T-cell (primary cell): ENCODE results near the gene LRRC30. TPM values are rescaled to one million over a fixed set of nuclear protein-coding genes. Genes with fewer than 3 reads are reported as not detected.

Experiments
- ATAC-seq, 4 experiments: fragments of 200-7000 bp in 3 of 4; fragments of 150-1000 bp in 1 of 4; cut with Tn5 transposase; replicated peaks in 1 of 4; 1 replicate in 3 of 4; 2 replicates in 1 of 4; pipeline ENCODE4 v1.10.0; 2021; ENCODE audit warnings: moderate library complexity in 3 of 4, mild to moderate bottlenecking in 2 of 4, moderate number of reproducible peaks in 1 of 4
- CTCF ChIA-PET, 2 donors: fragments of 300-600 bp; sonication (Branson Sonifier 250); formaldehyde crosslinking; loops; one replicate each; lab custom pipeline; 2022; ENCODE audit warnings: antibody characterized with exemption in 2 of 2; lab: Charles Lee
- POLR2A ChIA-PET, 2 donors: fragments of 300-600 bp; sonication (Branson Sonifier 250); formaldehyde crosslinking; loops; one replicate each; lab custom pipeline; 2022; ENCODE audit warnings: antibody characterized with exemption in 2 of 2; lab: Charles Lee
- DNase-seq, 35 experiments: peaks; one replicate each; pipeline versions ENCODE4 v3.0.0 to v3.0.0-alpha.2; 2013 to 2023
- H3K27ac ChIP-seq: one replicate; pipeline ENCODE4 v1.5.1; 2013; ENCODE audit warnings: low read length
- H3K27me3 ChIP-seq, 2 experiments: replicated peaks in 1 of 2; 1 replicate in 1 of 2; 2 replicates in 1 of 2; pipeline versions ENCODE4 v1.6.1 to v1.7.0; 2013; ENCODE audit warnings: low read length in 1 of 2, mixed read lengths in 1 of 2; ENCODE audit not compliant: control insufficient read depth in 2 of 2, insufficient read depth in 2 of 2; ENCODE audit errors: extremely low read depth in 1 of 2
- H3K36me3 ChIP-seq, 2 donors: 1 replicate in 1 of 2; 2 replicates in 1 of 2; pipeline versions ENCODE4 v1.6.1 to v1.7.0; 2013; ENCODE audit warnings: low read length in 1 of 2; ENCODE audit not compliant: control insufficient read depth in 2 of 2, insufficient read depth in 1 of 2; ENCODE audit errors: extremely low read depth in 1 of 2
- H3K4me1 ChIP-seq, 2 experiments: 1 replicate in 1 of 2; 2 replicates in 1 of 2; pipeline versions ENCODE4 v1.6.1 to v1.7.0; 2013; ENCODE audit warnings: low read length in 2 of 2, mixed read lengths in 1 of 2; ENCODE audit not compliant: insufficient read depth in 2 of 2, control insufficient read depth in 1 of 2; ENCODE audit errors: extremely low read depth in 1 of 2
- H3K4me3 ChIP-seq, 2 donors: 1 replicate in 1 of 2; 2 replicates in 1 of 2; pipeline versions ENCODE4 v1.5.1 to v1.7.0; 2013; ENCODE audit warnings: mild to moderate bottlenecking in 2 of 2, low read length in 1 of 2, moderate library complexity in 1 of 2; ENCODE audit not compliant: control insufficient read depth in 1 of 2; ENCODE audit errors: extremely low read depth in 1 of 2
- H3K9me3 ChIP-seq: 2 replicates; pipeline ENCODE4 v1.7.0; 2013
- H3K27ac Mint-ChIP-seq, 2 donors: one replicate each; pipeline ENCODE4 v1.8.0; 2020 to 2021; ENCODE audit warnings: mild to moderate bottlenecking in 2 of 2, mixed read lengths in 2 of 2
- H3K27me3 Mint-ChIP-seq, 2 donors: one replicate each; pipeline ENCODE4 v1.8.0; 2021 to 2022; ENCODE audit warnings: mixed read lengths in 2 of 2
- H3K36me3 Mint-ChIP-seq: one replicate; pipeline ENCODE4 v1.8.0; 2021; ENCODE audit warnings: mixed read lengths
- H3K4me1 Mint-ChIP-seq, 3 donors: one replicate each; pipeline ENCODE4 v1.8.0; 2020 to 2022; ENCODE audit warnings: mixed read lengths in 3 of 3, mild to moderate bottlenecking in 1 of 3
- H3K4me3 Mint-ChIP-seq, 3 donors: one replicate each; pipeline ENCODE4 v1.8.0; 2020 to 2022; ENCODE audit warnings: mild to moderate bottlenecking in 3 of 3, mixed read lengths in 3 of 3, moderate library complexity in 3 of 3
- H3K9me3 Mint-ChIP-seq, 3 donors: one replicate each; pipeline ENCODE4 v1.8.0; 2020 to 2022; ENCODE audit warnings: mixed read lengths in 3 of 3
- WGBS: methylation state at CpG from one replicate; pipeline ENCODE4 v1.1.5; 2013; ENCODE audit warnings: missing lambda C conversion rate; ENCODE audit not compliant: insufficient coverage; 5-methylcytosine and 5-hydroxymethylcytosine counted together
- total RNA-seq, 35 experiments: library from RNA in 6 of 35; stranded (reverse) in 6 of 35; fragments of 120-200 nt in 1 of 35; gene quantifications; one replicate each; pipeline versions ENCODE4 v1.2.1 to v1.2.4 and lab custom pipeline; 2013 to 2026

LRRC30 gene
- total RNA-seq, 5 donors from 2014 or later (not counting 1 experiment from before 2014, with no cell fraction given) = not detected

- no peaks in the 10 kb centered on the region for H3K9me3 ChIP-seq
- no peaks in the 10 kb centered on the region for H3K4me1 Mint-ChIP-seq
- no peak overlapping the region for H3K27ac Mint-ChIP-seq
- H3K27ac ChIP-seq = no peak overlapping the region
- H3K9me3 Mint-ChIP-seq = peaks cover 15 to 22% (median 19%) of the 10 kb centered on the region in 3 donors
- H3K4me3 ChIP-seq = no peak overlapping the region
- ATAC-seq (no peak), DNase-seq (no peak)
- no CpG with 5 or more reads among the region's 3 CpGs for WGBS
- H3K4me1 ChIP-seq = no peaks in the 10 kb centered on the region
- POLR2A ChIA-PET = no interaction called here
- no peak overlapping the region for H3K4me3 Mint-ChIP-seq
- no peaks in the 10 kb centered on the region for H3K36me3 Mint-ChIP-seq
- no peaks in the 10 kb centered on the region for H3K27me3 Mint-ChIP-seq
- H3K36me3 ChIP-seq = no peaks in the 10 kb centered on the region
- CTCF ChIA-PET = no interaction called here
- peaks cover 0 to 6% of the 10 kb centered on the region in 2 experiments for H3K27me3 ChIP-seq
These were observed 37.1 kb downstream of the LRRC30 start for GRCh38 chr18:7267973-7268372.

DNA sequence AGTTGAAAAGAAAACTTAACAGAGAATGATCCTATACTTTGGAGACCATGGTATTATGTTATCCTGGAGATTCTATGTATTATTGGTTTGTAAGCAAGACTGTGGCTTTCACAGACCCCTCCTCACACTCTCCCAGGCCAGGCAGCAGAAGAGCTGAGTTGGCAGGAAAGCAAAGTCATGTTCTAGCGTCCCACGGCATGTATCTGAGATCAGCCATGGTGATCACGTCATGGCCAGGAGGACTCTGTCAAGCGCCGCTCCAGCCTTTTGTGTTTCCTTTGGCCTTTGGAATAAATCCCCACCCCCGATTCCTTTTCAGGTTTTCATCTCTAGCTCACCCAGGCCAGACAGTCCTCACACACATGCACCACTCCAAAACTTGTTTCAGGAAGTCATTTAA lies 39.1 kb downstream of the LRRC30 start:
- ATAC-seq (no peak), DNase-seq (no peak)
- H3K27ac ChIP-seq = no peak overlapping the region
- ChIA-PET CTCF (no interaction called here), POLR2A (no interaction called here)
- no peaks in the 10 kb centered on the region for H3K4me1 Mint-ChIP-seq
- no peaks in the 10 kb centered on the region for H3K9me3 ChIP-seq
- no peaks in the 10 kb centered on the region for H3K36me3 Mint-ChIP-seq
- H3K4me1 ChIP-seq = no peaks in the 10 kb centered on the region
- H3K27me3 Mint-ChIP-seq = peaks cover 0 to 4% of the 10 kb centered on the region in 2 donors
- H3K4me3 Mint-ChIP-seq = no peak overlapping the region
- peaks cover 0 to 6% of the 10 kb centered on the region in 2 experiments for H3K27me3 ChIP-seq
- no peak overlapping the region for H3K4me3 ChIP-seq
- H3K36me3 ChIP-seq = no peaks in the 10 kb centered on the region
- no peak overlapping the region for H3K27ac Mint-ChIP-seq
- WGBS = 87% methylated on average over 3 of the region's 6 CpGs
- H3K9me3 Mint-ChIP-seq = peaks cover 8 to 12% (median 11%) of the 10 kb centered on the region in 3 donors

GRCh38 chr18:7272311-7273049 lies 41.6 kb downstream of the LRRC30 start:
- ATAC-seq (no peak), DNase-seq (no peak)
- Mint-ChIP-seq H3K36me3 (no peaks in the 10 kb centered on the region), H3K4me1 (no peaks in the 10 kb centered on the region), H3K27me3 (peaks cover 0 to 4% of the 10 kb centered on the region in 2 donors), H3K27ac (no peak overlapping the region), H3K4me3 (no peak overlapping the region), H3K9me3 (peaks cover 11 to 12% (median 12%) of the 10 kb centered on the region in 3 donors)
- Histone ChIP-seq H3K4me3 (no peak overlapping the region), H3K4me1 (no peaks in the 10 kb centered on the region), H3K36me3 (no peaks in the 10 kb centered on the region), H3K27ac (no peak overlapping the region), H3K9me3 (no peaks in the 10 kb centered on the region), H3K27me3 (peaks cover 0 to 6% of the 10 kb centered on the region in 2 experiments)
- CTCF ChIA-PET = no interaction called here
- POLR2A ChIA-PET = no interaction called here
- 25% methylated on average over 18 of the region's 24 CpGs for WGBS

DNA sequence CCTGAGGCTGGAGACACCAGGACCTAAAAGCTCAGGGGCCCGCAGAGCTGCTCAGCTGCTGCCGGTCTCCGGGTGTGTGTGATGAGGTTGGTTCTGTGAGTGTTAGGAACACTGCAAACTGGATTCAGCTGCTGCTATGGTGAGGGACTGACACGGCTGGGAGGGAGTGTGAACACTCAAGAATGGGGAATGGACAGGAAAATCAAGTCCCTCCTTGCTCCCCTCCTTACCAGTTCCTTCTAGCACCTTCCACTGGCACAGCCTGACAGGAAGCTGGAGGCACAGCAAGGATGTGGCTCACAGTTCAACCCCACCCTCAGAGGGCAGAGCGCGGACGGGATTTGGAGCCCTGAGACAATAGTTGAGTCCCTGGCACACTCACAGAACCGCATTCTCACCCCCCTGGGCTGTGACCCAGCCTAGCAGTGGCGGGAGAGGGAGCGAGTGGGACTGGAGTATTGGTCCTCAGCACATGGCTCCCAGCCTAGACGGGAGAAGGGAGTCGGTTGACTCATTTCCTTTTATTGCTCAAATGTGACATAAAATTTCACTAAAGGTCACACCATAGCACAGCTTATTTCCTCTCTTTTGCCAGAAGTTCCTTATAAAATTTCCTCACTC lies 42.5 kb downstream of the LRRC30 start:
- ATAC-seq = no peak
- Mint-ChIP-seq H3K27ac (no peak overlapping the region), H3K4me3 (no peak overlapping the region), H3K9me3 (peaks cover 9 to 12% (median 12%) of the 10 kb centered on the region in 3 donors), H3K36me3 (no peaks in the 10 kb centered on the region), H3K4me1 (no peaks in the 10 kb centered on the region), H3K27me3 (peaks cover 0 to 4% of the 10 kb centered on the region in 2 donors)
- Histone ChIP-seq H3K36me3 (no peaks in the 10 kb centered on the region), H3K27me3 (peaks cover 0 to 6% of the 10 kb centered on the region in 2 experiments), H3K4me1 (no peaks in the 10 kb centered on the region), H3K9me3 (no peaks in the 10 kb centered on the region), H3K4me3 (no peak overlapping the region), H3K27ac (no peak overlapping the region)
- POLR2A ChIA-PET = no interaction called here
- CTCF ChIA-PET = no interaction called here
- 56% methylated on average over 9 of the region's 12 CpGs for WGBS
- no peak for DNase-seq

GRCh38 chr18:7281579-7281978 lies 50.7 kb downstream of the LRRC30 start:
- Mint-ChIP-seq H3K4me1 (no peaks in the 10 kb centered on the region), H3K4me3 (no peak overlapping the region), H3K36me3 (no peaks in the 10 kb centered on the region), H3K27me3 (no peaks in the 10 kb centered on the region), H3K27ac (no peak overlapping the region), H3K9me3 (peaks cover 0 to 9% (median 4%) of the 10 kb centered on the region in 3 donors)
- no peak for ATAC-seq
- Histone ChIP-seq H3K4me3 (no peak overlapping the region), H3K36me3 (no peaks in the 10 kb centered on the region), H3K27ac (no peak overlapping the region), H3K9me3 (no peaks in the 10 kb centered on the region), H3K27me3 (no peaks in the 10 kb centered on the region), H3K4me1 (no peaks in the 10 kb centered on the region)
- no CpG with 5 or more reads among the region's 2 CpGs for WGBS
- CTCF ChIA-PET = interaction anchor here in 1 of 2 donors (0.8 kb wide), 1 partner anchor 18 kb away, joined by 3 read pairs; no protein-coding TSS in a partner anchor
- POLR2A ChIA-PET = no interaction called here
- DNase-seq = no peak
